IPS DF 6.9 (cell line): Measurements from ENCODE around the gene F11.
"Not testable (repeated sequence)": the region's sequence is repeated elsewhere in the genome, so short reads cannot be mapped to it uniquely, and the experiment has no call there.

Experiments
- DNase-seq: peaks from one replicate; pipeline ENCODE4 v3.0.0-alpha.2; 2013; ENCODE audit warnings: low read depth, low spot score
- H3K27ac ChIP-seq: one replicate; pipeline ENCODE4 v1.5.1; 2013; ENCODE audit warnings: low read length, control low read depth
- H3K27me3 ChIP-seq: 2 replicates; pipeline ENCODE4 v1.6.1; 2013; ENCODE audit warnings: mild to moderate bottlenecking, low read length; ENCODE audit not compliant: control insufficient read depth, insufficient read depth
- H3K36me3 ChIP-seq: 2 replicates; pipeline ENCODE4 v1.6.1; 2013; ENCODE audit warnings: low read length; ENCODE audit not compliant: control insufficient read depth, insufficient read depth
- H3K4me1 ChIP-seq: 2 replicates; pipeline ENCODE4 v1.6.1; 2013; ENCODE audit warnings: low read length; ENCODE audit not compliant: control insufficient read depth, insufficient read depth
- H3K4me3 ChIP-seq: 2 replicates; pipeline ENCODE4 v1.5.1; 2013; ENCODE audit warnings: mild to moderate bottlenecking, low read length
- H3K9me3 ChIP-seq: 2 replicates; pipeline ENCODE4 v1.6.1; 2013; ENCODE audit warnings: low read length, inconsistent platforms; ENCODE audit not compliant: control insufficient read depth, insufficient read depth
- WGBS: extraction: QIAGEN DNeasy Blood & Tissue Kit; methylation state at CpG from one replicate; pipeline ENCODE4 v1.1.7; 2013; ENCODE audit warnings: mixed read lengths, missing lambda C conversion rate; ENCODE audit not compliant: insufficient read length, insufficient coverage; 5-methylcytosine and 5-hydroxymethylcytosine counted together

The F11 gene

DNA sequence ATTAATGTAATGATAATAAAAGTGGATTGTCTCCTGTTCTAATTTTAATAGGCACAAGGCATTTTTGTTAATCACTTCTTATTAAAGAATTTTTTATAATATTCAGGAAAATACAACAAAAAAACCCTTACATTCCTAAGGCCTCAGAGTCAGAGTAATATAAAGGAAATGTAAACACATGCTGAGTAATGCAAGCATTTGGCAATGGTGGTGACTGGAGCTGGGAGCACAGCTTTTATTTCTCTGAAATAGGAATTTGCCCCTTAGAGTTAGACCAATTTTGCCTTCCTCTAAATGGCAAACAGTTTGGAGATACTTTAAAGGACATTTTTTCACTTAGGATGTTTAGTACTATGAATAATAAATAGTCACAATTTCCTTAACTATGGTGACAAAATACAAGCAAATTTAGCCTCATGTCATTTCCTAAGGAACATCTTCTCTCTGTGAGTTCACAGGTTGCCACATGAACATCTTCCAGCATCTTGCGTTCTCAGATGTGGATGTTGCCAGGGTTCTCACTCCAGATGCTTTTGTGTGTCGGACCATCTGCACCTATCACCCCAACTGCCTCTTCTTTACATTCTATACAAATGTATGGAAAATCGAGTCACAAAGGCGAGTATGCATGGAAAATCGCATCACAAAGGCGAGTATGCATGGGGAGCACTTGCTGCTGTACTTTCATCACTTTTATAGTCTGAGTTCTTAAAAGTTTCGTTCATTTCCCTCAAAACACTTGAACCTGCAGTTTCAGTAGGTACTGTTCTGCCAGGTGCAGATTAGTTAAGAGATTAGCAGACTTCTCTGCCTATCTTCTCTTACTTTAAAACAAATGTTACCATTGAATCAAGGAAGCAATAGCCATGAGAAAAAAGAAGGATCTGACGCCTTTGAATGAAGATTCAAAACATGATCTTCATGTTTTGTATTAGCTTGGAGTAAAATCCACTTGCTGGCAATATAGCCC, 15.9 kb upstream of the F11 start:
- H3K27me3 ChIP-seq: no peaks in the 10 kb centered on the region
- no peaks in the 10 kb centered on the region for H3K9me3 ChIP-seq
- no CpG with 5 or more reads among the region's 8 CpGs for WGBS
- no peak for DNase-seq
- H3K36me3 ChIP-seq: no peaks in the 10 kb centered on the region; the same call in 1 of the 2 replicates
- H3K4me1 ChIP-seq: peaks cover 6% of the 10 kb centered on the region; the same call in 1 of the 2 replicates
- no peak overlapping the region for H3K4me3 ChIP-seq
- peak overlapping the region; percentile 100 for H3K27ac ChIP-seq

DNA sequence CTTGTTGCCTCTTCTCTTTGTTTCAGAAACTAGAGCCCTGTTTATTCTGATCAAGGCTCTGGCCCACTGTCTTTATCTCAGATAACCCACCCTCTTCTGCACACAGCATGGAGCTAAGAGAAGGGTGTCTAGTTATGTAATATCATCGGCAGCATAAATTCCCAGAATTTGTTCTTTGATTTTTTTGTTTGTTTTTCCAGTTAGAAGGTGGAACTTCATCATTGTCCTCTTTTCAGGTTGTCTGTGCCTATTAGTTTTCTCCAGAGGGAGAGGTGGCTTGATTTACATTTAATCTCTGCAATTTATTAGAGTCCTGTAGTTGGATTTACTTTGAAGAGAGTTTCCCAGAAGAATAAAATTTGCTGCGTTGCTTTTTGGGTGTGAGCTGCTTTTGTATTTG, 15.2 kb upstream of the F11 start:
- no peaks in the 10 kb centered on the region for H3K36me3 ChIP-seq
- H3K27ac ChIP-seq: peak overlapping the region; percentile 100
- no peak overlapping the region for H3K4me3 ChIP-seq
- no peak for DNase-seq
- no CpG with 5 or more reads among the region's 2 CpGs for WGBS
- H3K27me3 ChIP-seq: no peaks in the 10 kb centered on the region
- H3K4me1 ChIP-seq: peaks cover 6% of the 10 kb centered on the region; the same call in 1 of the 2 replicates
- no peaks in the 10 kb centered on the region for H3K9me3 ChIP-seq

DNA sequence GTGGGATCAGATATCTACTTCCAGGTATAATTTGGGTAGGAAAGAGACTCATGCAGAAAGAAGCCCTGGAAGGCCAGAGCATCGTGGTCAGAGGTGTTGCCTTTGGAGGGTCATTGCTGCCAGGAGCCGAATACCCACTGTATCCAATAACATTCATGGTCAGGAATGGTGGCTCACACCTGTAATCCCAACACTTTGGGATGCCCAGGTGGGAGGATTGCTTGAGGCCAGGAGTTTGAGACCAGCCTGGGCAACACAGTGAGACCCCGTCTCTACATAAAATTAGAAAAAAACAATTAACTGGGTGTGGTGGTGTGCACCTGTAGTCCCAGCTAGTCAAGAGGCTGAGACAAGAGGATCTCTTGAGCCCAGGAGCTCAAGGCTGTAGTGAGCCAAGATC, 10.9 kb upstream of the F11 start:
- Histone ChIP-seq H3K4me3 (no peak overlapping the region), H3K4me1 (peaks cover 6% of the 10 kb centered on the region; the same call in 1 of the 2 replicates), H3K27me3 (no peaks in the 10 kb centered on the region), H3K9me3 (no peaks in the 10 kb centered on the region), H3K27ac (no peak overlapping the region), H3K36me3 (no peaks in the 10 kb centered on the region)
- DNase-seq: no peak
- no CpG with 5 or more reads among the region's 3 CpGs for WGBS

GRCh38 chr4:186258216-186258811, 7.7 kb upstream of the F11 start:
- Histone ChIP-seq H3K36me3 (no peaks in the 10 kb centered on the region), H3K4me1 (peaks cover 2% of the 10 kb centered on the region; the same call in 1 of the 2 replicates), H3K27ac (no peak overlapping the region), H3K27me3 (no peaks in the 10 kb centered on the region), H3K4me3 (no peak overlapping the region), H3K9me3 (no peaks in the 10 kb centered on the region)
- no peak for DNase-seq
- no CpG with 5 or more reads among the region's 12 CpGs for WGBS

DNA sequence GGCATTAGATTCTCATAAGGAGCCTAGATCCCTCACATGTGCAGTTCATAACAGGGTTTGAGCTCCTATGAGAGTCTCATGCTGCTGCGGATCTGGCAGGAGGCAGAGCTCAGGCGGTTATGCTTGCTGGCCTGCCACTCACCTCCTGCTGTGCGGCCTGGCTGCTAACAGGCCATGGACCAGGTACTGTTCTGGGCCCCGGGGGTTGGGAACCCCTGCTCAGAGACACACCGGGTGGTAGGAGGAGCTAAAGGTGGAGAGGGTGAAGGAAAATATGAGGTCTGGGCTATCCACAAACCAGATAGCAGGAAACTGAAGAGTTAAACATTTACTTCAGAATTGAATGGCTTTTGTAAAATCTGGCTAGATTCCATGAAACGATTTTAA, 5.9 kb upstream of the F11 start:
- H3K4me1 ChIP-seq: peaks cover 5% of the 10 kb centered on the region; the same call in 1 of the 2 replicates
- H3K4me3 ChIP-seq: no peak overlapping the region
- no peak overlapping the region for H3K27ac ChIP-seq

DNA sequence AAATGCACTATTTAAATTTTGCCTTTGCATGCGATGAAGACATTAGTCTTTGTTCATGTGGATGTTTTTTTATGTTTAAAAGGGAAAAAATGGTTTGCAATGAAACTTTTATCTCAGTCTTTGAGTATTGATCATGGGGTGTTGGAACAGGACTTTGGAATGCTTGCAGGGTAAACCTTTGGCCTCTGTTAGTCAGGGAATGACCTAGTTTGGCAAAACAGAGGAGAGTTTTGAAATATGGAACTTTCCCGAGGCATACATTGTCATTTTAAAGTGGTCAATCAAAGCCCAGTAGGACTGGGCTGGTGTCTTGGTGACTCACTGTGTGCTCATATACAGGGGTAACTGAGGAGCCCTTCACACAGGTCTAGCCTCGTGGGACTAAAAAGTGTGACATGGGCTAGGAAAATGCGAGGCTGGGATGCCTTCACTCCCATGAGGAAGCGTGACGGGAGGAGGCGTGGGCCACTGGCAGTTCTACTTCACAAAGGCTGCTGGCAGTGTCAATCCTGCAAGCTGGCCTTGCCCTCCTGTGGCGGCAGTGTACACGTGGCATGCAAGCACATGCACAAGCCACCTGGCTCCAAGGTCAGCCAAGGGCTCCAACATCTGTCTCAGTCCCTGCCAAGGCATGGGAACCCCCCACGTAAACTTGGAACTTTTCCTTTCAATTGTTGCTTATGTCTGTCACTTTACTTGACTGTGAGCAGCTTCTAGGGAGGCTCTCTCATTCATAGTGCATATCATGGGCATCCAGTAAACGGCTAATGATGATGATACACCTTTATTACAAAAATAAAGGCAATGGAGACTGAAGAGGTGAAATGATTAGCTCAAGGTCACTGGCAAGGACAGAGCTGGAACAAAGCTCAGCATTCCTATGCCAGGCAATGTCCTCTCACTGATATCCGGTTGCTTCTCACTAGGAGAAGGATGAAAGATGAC, 5.2 kb upstream of the F11 start:
- H3K27me3 ChIP-seq: no peaks in the 10 kb centered on the region
- WGBS: 100% methylated on average over 1 of the region's 12 CpGs
- H3K36me3 ChIP-seq: no peaks in the 10 kb centered on the region
- no peak overlapping the region for H3K27ac ChIP-seq
- H3K4me3 ChIP-seq: no peak overlapping the region
- peaks cover 5% of the 10 kb centered on the region; the same call in 1 of the 2 replicates for H3K4me1 ChIP-seq
- H3K9me3 ChIP-seq: no peaks in the 10 kb centered on the region
- no peak for DNase-seq

More for the DNA sequence above, 5.9 kb upstream of the F11 start:
- no CpG with 5 or more reads among the region's 6 CpGs for WGBS
- no peak for DNase-seq
- Histone ChIP-seq H3K36me3 (no peaks in the 10 kb centered on the region), H3K27me3 (no peaks in the 10 kb centered on the region), H3K9me3 (no peaks in the 10 kb centered on the region)

DNA sequence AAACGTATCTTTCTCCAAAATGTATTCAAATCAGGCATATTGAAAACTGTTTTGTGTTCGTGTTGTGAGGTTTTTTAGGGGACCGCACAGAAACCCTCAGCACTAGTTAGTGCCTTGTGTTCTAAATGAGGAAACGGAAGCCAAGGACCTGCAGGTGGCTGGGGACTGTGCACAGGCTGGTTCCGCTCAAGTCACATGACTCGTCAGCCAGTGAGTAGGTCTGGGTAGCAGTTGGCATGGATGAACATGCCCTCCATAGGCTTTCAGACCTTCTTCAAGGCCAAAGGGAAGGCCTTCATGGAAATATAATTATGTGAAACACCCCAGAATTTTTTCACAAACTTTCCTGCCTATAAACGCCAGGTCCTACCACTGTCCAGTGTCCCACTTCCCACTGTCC, 1.3 kb upstream of the F11 start:
- peak overlapping the region; percentile 28 for H3K27ac ChIP-seq
- peaks cover 5% of the 10 kb centered on the region; the same call in 1 of the 2 replicates for H3K4me1 ChIP-seq
- DNase-seq: no peak
- H3K9me3 ChIP-seq: no peaks in the 10 kb centered on the region
- WGBS: no CpG with 5 or more reads among the region's 7 CpGs
- H3K36me3 ChIP-seq: no peaks in the 10 kb centered on the region
- H3K4me3 ChIP-seq: no peak overlapping the region
- H3K27me3 ChIP-seq: no peaks in the 10 kb centered on the region

- H3K4me3 ChIP-seq, H3K27me3 ChIP-seq: not testable (repeated sequence)
- WGBS: no CpG with 5 or more reads among the region's 11 CpGs
Observed at GRCh38 chr4:186265250-186265649, 739 bp upstream of the F11 start.

DNA sequence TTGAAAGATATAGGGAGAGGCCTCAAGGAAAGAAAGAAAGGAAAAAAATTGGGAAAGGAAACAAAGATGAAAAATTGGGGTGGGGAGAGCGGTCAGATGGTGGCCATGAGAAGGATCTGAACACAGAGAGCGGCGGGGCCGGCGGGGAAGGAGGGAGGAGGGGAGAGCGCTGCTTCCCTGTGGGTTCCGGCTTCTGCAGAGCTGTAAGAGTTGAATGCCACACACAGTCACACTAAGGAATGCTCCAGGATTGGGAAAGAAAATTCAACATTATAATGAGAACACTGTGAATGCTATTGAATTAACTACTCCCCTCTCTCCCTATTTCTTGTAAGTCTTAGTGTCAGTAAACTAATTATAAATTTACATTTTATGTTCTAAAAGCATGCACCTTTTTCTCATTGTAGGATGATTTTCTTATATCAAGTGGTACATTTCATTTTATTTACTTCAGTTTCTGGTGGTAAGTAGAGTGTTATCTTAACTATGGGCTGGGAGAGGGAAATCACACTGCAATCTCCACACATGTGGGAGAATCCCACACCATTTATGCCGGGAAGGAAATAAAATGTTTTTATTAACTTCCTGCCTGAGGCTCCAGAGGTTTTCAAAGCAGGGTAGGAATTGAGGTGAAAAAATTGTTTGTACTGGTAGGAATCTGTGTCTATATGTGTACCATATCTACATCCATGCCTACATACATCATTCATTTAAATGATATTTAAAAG, 904 bp downstream of the F11 start:
- no peaks in the 10 kb centered on the region for H3K27me3 ChIP-seq
- no CpG with 5 or more reads among the region's 8 CpGs for WGBS
- H3K36me3 ChIP-seq: no peaks in the 10 kb centered on the region
- no peaks in the 10 kb centered on the region for H3K9me3 ChIP-seq
- no peak overlapping the region for H3K27ac ChIP-seq
- peaks cover 3% of the 10 kb centered on the region; the same call in 1 of the 2 replicates for H3K4me1 ChIP-seq
- no peak for DNase-seq
- no peak overlapping the region for H3K4me3 ChIP-seq

More at GRCh38 chr4:186265250-186265649, 739 bp upstream of the F11 start:
- not testable (repeated sequence) for H3K9me3 ChIP-seq, H3K4me1 ChIP-seq, H3K36me3 ChIP-seq, DNase-seq
- peak overlapping the region; percentile 28 for H3K27ac ChIP-seq
